Left hindlimb (tissue), 1 donor: Measurements from ENCODE around the gene EHD3.
"Not testable (repeated sequence)": the region's sequence is repeated elsewhere in the genome, so short reads cannot be mapped to it uniquely, and the experiment has no call there.

Experiments
- DNase-seq: peaks from one replicate; pipeline ENCODE4 v3.0.0-alpha.2; 2018

The EHD3 gene

DNA sequence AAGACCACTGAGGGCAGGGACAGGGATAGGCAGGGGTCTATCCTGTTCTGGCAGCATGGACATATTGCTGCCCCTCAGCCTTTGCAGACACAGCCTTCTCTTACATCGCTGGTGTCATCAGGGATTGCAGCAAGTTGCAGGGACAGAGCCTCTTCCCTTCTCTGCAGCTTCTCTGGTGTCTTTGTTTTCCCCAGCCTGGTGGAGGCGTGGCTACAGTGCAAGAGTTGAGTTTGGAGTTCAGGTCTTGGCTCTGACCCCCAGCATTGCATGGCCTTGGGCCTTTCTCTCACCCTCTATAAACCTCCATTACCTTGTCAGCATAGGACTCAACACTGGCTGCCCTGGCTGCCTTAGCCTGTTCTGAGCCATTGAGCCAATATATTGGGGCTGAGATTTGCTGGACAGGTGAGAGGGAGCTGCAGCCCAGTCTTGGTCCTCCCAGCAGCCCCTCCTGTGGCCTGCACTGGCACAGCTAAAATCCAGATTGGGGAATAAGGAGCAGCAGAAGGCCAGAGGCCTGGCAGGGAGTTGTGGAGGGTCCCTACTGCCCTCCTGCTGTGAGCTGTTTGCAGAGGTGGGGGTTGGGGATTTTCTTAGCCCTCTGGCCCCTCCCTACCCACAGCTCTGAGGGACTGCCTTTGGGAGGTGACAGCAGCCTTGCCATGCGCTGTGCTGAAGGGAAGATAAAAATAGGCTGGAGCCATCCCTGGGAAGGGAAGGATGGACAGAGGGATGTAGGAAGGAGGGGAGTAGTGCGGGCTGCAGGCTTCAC lies 22.8 kb downstream of the EHD3 start:
- no peak for DNase-seq

DNA sequence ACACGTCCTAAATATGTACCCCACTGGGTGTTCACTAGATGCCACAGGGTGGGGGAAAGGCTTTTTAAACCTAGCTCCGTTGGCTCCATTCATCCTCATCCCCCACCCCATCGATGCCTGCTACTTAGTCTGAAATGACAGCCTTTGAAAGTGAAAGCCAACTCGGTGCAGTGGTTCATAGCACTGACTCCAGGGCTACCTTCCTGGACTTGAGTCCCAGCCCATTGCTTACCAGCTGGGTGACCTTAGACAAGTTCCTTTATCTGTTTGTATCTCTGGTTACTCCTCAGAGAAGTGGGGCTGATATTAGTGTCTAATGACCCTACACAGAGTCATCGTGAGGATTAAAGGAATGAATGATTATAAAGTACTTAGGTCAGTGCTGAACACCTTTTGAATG lies 24.4 kb downstream of the EHD3 start:
- DNase-seq = no peak

GRCh38 chr2:31259075-31259474 lies 25.1 kb downstream of the EHD3 start:
- no peak for DNase-seq

DNA sequence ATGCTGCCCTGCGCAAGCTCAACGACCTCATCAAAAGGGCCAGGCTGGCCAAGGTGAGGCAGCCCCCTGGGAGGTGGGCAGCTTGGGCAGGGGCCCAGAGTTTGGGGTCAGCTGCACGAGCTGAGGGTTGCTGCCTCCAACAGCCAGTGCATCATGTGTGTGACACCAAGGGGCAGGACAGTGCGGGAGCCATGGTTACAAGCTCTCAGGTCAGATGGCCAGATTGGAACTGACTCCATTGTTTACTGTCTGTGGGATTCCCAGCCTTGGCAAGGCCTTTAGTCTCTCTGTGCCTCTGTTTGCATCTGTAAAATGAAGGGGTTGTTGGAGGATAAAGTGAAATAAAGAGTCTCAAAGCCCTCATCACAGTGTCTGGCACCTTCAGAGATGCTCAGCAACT lies 26.9 kb downstream of the EHD3 start:
- DNase-seq = no peak

GRCh38 chr2:31263636-31264190 lies 29.8 kb downstream of the EHD3 start:
- DNase-seq = no peak

- DNase-seq = no peak
These were observed 31.3 kb downstream of the EHD3 start for GRCh38 chr2:31265234-31265633.

DNA sequence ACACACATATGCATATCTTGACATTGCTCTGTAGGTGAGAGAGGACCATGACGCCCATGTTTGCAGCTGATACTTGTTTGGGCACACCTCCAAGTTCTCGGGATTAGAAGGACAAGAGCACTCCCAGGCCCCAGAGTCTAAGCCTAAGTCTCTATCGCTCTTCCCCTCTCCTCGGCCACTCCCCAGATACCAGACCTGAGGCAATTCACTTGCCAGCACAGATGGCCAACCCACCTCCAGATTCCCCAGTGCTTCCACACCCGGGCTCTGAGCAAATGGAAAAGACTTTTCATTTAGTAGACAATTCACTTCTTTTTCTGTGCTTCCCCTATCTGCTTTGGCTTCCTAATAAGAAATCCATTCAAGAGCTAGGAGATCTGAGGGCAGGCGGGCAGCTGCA lies 32.9 kb downstream of the EHD3 start:
- no peak for DNase-seq

GRCh38 chr2:31267437-31268120 lies 33.6 kb downstream of the EHD3 start:
- no peak for DNase-seq

DNA sequence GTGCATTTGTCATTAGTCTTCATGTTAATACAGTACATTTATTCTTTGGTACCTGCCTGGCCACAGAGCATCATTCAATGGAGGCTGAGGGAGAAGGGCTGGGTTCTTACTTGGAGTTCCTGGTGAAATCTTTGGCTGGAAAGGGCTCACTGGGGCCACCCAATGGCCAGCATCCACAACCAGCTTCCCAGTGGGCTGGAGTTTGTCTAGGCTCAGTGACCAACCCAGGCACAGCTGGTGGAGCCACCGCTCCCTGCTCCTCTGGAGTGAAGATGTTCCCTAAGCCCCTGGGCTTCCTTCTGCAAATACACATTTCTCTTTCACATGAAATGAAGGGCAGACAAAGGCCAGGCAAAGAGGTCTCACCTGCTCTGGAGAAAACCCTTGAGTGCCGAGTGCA lies 34.4 kb downstream of the EHD3 start:
- DNase-seq = no peak

- DNase-seq = no peak
These were observed 35.1 kb downstream of the EHD3 start for GRCh38 chr2:31269087-31269486.

DNA sequence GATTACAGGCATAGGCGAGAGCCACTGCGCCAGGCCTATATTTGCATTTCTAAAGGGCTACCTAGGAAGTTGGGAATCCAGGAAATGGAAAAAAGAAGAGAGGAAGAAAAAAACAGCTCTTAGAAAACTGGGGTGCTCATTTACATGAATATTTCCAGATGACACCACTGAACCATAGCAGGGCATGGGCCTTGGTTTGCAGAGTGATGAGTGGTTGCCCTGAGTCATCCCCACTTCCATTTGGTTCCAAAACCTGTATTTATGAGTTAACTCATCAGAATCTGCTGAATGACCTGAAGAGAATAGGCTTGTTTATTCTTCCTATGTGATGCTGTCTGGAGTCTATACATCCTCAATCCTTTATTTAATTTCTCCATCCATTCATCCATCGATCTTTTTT lies 36.2 kb downstream of the EHD3 start:
- DNase-seq = no peak

DNA sequence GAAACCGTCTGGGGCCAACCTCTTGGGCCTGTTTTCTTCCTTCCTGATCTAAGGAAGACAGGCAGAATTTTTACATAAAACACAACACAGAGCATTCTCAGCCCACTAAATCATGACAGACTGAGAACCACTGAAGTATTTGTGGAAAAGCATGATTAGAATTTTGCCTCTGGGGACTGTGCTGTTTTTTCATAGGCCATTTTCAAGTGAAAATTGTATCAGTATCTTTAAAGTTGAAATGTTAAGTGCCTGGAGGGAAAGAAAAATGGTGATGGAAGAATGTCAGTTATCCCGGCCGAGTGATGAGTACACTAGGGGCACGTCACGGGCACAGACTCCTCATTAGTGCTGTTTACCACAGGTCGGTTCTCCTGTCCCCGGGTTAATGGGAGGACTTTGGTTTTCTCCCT lies 36.9 kb downstream of the EHD3 start:
- DNase-seq = no peak

DNA sequence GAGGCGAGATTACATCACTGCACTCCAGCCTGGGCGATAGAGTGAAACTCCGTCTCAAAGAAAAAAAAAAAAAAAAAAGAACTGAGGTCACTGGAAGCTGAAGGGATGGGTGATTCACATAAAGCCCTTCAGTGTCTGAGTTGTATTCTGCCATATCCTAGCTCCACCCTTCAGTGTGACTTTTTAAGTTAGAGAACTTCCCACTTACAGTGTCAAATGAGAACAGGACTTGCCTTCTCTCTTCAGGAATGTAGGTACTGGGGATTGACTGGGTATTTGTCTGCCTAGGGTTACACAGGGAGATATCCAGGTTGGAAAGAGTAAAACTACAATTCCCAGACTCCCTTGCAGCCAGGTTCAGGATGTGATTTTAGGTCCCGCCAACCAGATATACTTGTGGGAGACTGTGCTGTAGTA lies 37.9 kb downstream of the EHD3 start:
- DNase-seq = no peak

- no peak for DNase-seq
These were observed 40.6 kb downstream of the EHD3 start for GRCh38 chr2:31274401-31275075.

DNA sequence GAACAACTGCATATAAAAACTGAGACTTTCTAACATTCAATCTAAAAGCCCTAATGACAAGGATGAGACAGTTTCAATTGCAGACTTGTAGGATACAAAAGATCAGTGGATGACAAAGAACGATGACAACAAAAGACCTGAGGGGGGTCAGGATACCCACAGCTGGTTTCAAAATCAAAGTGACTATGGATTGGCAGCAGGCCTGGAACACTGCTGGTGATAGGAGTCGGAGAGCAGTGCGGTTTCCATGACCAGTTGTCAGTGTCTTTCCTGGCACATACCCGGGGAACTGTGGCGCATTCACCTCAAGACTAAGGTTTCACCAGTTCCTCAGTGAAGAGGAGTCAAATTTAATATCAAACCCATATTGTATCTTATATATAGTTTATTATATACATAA lies 42.0 kb downstream of the EHD3 start:
- DNase-seq = no peak

DNA sequence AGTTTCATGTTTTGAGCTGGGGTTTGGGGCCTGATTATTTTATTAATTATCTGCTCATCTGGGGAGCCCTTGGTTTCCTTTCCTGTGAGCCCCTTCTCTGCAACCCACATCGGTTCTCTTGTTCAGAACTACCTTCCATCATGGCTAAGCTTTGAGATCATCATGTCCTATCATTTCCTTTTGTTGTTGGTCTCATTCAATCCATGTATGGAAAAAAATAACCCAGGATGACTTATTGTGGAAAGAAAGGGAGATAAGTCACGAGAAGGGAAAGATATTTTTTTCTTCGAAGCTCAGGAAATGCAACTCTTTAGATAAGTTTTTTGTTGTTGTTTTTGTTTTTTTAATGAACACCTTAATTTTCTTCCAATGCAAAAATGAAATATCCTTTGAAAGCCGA lies 43.7 kb downstream of the EHD3 start:
- no peak for DNase-seq

DNA sequence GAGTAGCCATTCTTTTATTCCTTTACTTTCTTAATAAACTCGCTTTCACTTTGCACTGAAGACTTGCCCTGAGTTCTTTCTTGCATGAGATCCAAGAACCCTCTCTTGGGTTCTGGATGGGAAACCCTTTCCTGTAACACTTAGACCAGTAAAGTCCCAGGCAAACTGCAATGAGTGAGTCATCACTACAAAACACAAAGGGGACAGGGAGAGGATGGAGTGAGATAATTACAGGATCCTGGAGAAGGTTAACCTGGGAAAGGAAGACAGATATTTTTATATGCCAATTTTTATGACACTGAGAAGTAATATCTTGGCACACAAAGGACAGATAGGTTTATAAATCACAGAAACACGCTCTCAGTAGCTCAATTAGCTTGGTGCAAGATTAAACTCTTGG lies 48.7 kb downstream of the EHD3 start:
- no peak for DNase-seq

GRCh38 chr2:31283193-31283919 lies 49.4 kb downstream of the EHD3 start:
- DNase-seq = not testable (repeated sequence)

DNA sequence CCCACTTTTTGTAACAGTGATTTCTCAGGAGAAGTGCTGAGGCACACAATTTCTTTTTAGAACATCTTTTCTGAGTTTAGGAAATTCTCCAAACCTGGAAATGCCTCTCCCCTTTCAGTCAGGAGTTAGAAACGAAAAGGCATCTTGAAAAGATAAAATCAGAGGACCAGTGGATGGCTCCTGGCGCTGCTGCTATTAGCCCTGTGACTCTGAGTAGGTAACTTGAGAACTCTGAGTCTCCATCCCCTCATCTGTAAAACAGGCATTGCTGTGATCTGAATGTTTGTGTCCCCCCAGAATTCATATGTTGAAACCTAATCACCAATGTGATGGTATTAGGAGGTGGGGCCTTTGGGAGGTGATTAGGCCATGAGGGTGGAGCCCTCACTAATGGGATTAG lies 50.2 kb downstream of the EHD3 start:
- no peak for DNase-seq

- DNase-seq = no peak
These were observed 52.3 kb downstream of the EHD3 start for GRCh38 chr2:31286230-31286629.

DNA sequence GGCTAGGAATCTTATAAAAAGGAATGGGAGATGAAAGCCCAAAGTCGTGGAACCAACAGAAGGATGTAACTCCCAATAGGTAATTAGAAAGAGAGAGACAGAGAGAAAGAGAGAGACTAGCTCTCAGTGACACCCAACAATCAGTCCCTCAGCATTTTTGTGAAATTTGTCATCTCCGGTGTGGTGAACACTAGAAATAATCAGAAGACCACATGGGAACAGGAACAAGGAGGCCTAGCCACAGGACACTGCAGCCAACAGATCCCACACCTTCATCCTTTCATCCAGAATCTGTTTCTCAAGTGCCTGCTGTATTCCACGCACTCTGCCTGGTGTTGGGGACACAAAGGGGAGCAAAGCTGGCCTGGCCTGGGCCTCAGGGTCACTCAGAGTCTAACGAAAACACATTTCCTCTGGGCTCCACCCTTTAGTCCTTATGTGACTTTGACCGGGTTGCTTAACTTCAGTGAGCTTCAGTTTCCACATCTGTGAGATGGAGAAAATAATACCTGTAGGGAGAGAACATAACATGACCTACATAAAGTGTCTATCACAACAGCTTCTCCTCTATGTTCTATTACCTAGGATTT lies 53.1 kb downstream of the EHD3 start:
- DNase-seq = no peak

DNA sequence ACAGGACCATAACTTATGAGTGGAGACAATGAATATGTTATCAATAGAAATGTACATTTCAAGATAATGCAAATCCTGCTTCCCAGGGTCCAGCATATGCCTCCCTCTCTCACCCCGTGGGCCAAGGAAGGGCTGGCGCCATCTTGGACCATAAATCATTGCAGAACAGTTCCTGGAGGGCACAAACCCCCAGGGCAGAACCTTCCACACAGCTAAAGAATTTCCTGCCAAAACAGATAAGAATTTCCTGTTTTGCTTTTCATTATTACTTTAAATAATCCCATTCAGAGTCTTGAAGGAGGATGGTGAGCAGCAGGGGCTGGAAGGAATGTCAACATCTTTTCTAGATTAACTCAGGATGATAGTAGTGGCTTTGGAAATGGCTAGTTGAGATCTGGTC lies 53.7 kb downstream of the EHD3 start:
- no peak for DNase-seq

GRCh38 chr2:31294196-31294595 lies 60.2 kb downstream of the EHD3 start:
- DNase-seq = no peak
